Neural cell (in vitro differentiated cells): ENCODE data around the gene SERPINA1.

Source experiments
- EP300 ChIP-seq: fragments of 450-650 bp; conservative IDR thresholded peaks from 2 replicates; pipeline ENCODE4 v1.6.1; 2014; ENCODE audit warnings: antibody characterized with exemption, mild to moderate bottlenecking, moderate library complexity; ENCODE audit not compliant: poor library complexity, severe bottlenecking
- EZH2 ChIP-seq: fragments of 200-600, 300-800 bp; shearing (Covaris generic), sonication (generic); IDR thresholded peaks from 2 replicates; pipeline ENCODE4 v1.6.1; 2014; ENCODE audit warnings: antibody characterized with exemption, low read length, borderline replicate concordance, mild to moderate bottlenecking; ENCODE audit not compliant: insufficient read depth, poor library complexity, severe bottlenecking
- MXI1 ChIP-seq: fragments of 450-650 bp; conservative IDR thresholded peaks from 2 replicates; pipeline ENCODE4 v1.6.1; 2014; ENCODE audit warnings: antibody characterized with exemption, mild to moderate bottlenecking; ENCODE audit not compliant: poor library complexity, severe bottlenecking
- POLR2AphosphoS5 ChIP-seq: IDR thresholded peaks from 2 replicates; pipeline ENCODE4 v1.6.1; 2012
- RAD21 ChIP-seq: fragments of 450-650 bp; conservative IDR thresholded peaks from 2 replicates; pipeline ENCODE4 v1.6.1; 2014; ENCODE audit warnings: antibody characterized with exemption, mild to moderate bottlenecking, moderate library complexity
- SMC3 ChIP-seq: fragments of 450-650 bp; conservative IDR thresholded peaks from 2 replicates; pipeline ENCODE4 v1.6.1; 2014; ENCODE audit warnings: antibody characterized with exemption, mild to moderate bottlenecking, moderate library complexity; ENCODE audit not compliant: poor library complexity
- TAF1 ChIP-seq: IDR thresholded peaks from 2 replicates; pipeline ENCODE4 v1.6.1; 2012; ENCODE audit warnings: low read depth
- TF ChIP-seq, protein P1 (sequence below): fragments of 450-650 bp; IDR thresholded peaks from 2 replicates; pipeline ENCODE4 v1.5.1; 2014; ENCODE audit warnings: antibody characterized with exemption, mild to moderate bottlenecking, moderate library complexity; ENCODE audit not compliant: poor library complexity, severe bottlenecking
- TF ChIP-seq, protein P2 (sequence below): IDR thresholded peaks from 2 replicates; pipeline ENCODE4 v1.6.1; 2012; ENCODE audit warnings: borderline replicate concordance

DNA sequence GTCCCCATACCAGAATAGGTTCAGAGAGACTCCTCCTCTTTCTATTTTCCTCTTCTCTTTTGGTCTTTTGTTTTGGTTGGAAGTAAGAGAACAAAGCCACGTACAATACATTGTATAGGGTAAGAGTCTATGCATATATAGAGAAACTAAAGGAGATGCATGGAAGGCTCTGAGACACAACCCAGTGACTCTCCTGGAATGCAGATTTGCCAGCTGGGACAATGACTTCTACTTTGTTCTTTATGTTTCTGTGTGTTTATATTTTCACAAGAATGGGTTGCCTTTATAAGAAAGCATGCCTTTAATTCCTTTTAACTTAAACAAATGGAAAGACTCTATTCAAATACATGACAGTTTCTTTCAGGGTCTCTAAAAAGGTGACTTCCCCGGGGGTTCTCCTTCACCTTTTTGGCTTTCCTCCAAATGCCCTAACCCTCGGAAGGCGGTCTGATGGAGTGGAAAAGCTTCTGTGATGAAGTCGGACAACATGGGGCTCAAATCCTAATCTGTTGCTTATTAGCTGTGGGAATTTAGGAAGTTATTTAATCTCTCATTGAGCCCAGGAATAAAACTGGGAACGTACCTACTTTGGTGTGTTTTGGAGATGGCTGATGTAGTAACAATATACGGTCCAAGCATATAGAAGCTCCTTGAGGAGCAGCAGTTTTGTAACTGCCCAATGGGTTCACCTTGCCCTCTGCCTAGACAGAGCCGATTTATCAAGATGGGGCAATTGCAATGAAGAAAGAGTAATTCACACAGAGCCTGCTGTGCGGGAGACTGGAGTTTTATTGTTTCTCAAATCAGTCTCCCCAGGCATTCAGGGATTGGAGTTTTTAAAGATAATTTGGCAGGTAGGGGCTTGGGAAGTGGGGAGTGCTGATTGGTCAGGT lies 9.1 kb upstream of the SERPINA1 start:
- TF ChIP-seq, protein P1, sequence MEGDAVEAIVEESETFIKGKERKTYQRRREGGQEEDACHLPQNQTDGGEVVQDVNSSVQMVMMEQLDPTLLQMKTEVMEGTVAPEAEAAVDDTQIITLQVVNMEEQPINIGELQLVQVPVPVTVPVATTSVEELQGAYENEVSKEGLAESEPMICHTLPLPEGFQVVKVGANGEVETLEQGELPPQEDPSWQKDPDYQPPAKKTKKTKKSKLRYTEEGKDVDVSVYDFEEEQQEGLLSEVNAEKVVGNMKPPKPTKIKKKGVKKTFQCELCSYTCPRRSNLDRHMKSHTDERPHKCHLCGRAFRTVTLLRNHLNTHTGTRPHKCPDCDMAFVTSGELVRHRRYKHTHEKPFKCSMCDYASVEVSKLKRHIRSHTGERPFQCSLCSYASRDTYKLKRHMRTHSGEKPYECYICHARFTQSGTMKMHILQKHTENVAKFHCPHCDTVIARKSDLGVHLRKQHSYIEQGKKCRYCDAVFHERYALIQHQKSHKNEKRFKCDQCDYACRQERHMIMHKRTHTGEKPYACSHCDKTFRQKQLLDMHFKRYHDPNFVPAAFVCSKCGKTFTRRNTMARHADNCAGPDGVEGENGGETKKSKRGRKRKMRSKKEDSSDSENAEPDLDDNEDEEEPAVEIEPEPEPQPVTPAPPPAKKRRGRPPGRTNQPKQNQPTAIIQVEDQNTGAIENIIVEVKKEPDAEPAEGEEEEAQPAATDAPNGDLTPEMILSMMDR, result no peak
- no peak for TF ChIP-seq EZH2
- TF ChIP-seq POLR2AphosphoS5, result no peak
- TF ChIP-seq, protein P2, sequence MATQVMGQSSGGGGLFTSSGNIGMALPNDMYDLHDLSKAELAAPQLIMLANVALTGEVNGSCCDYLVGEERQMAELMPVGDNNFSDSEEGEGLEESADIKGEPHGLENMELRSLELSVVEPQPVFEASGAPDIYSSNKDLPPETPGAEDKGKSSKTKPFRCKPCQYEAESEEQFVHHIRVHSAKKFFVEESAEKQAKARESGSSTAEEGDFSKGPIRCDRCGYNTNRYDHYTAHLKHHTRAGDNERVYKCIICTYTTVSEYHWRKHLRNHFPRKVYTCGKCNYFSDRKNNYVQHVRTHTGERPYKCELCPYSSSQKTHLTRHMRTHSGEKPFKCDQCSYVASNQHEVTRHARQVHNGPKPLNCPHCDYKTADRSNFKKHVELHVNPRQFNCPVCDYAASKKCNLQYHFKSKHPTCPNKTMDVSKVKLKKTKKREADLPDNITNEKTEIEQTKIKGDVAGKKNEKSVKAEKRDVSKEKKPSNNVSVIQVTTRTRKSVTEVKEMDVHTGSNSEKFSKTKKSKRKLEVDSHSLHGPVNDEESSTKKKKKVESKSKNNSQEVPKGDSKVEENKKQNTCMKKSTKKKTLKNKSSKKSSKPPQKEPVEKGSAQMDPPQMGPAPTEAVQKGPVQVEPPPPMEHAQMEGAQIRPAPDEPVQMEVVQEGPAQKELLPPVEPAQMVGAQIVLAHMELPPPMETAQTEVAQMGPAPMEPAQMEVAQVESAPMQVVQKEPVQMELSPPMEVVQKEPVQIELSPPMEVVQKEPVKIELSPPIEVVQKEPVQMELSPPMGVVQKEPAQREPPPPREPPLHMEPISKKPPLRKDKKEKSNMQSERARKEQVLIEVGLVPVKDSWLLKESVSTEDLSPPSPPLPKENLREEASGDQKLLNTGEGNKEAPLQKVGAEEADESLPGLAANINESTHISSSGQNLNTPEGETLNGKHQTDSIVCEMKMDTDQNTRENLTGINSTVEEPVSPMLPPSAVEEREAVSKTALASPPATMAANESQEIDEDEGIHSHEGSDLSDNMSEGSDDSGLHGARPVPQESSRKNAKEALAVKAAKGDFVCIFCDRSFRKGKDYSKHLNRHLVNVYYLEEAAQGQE, result no peak
- no peak for TF ChIP-seq EP300
- no peak for TF ChIP-seq RAD21
- no peak for TF ChIP-seq TAF1
- TF ChIP-seq SMC3, result no peak
- no peak for TF ChIP-seq MXI1
